ENCODE measurements around the gene LTBP1. TPM values are rescaled to one million over a fixed set of nuclear protein-coding genes. Genes with fewer than 3 reads are reported as not detected.

Gene LTBP1
- total RNA-seq, 4 donors from 2014 or later = 12.6 to 81.0 (median 16.0) TPM

DNA sequence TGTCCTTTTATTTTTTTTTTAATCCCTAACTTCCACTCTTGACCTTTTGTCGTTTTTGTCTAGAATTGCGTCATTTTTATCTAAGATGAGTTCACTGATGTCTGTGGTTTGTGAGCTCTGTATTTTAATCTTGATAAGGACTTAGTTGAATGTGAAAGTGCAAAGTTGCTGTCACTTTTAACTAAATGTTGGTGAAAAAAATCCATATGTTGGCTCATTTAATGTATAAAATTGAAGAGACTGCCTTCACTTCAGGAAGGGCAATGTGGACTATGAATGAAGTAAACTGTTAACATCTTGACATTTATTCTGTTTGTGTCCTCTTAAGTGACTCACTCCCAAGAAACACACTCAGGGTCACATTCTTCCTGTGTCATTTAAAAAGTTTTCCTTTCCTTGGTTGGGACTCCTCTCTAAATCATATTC, 273.1 kb downstream of the LTBP1 start:
- ATAC-seq (ENCODE audit: low FRiP score) (no peak), DNase-seq (ENCODE audit: low spot score) (no peak)
- TF ChIP-seq, protein P1, sequence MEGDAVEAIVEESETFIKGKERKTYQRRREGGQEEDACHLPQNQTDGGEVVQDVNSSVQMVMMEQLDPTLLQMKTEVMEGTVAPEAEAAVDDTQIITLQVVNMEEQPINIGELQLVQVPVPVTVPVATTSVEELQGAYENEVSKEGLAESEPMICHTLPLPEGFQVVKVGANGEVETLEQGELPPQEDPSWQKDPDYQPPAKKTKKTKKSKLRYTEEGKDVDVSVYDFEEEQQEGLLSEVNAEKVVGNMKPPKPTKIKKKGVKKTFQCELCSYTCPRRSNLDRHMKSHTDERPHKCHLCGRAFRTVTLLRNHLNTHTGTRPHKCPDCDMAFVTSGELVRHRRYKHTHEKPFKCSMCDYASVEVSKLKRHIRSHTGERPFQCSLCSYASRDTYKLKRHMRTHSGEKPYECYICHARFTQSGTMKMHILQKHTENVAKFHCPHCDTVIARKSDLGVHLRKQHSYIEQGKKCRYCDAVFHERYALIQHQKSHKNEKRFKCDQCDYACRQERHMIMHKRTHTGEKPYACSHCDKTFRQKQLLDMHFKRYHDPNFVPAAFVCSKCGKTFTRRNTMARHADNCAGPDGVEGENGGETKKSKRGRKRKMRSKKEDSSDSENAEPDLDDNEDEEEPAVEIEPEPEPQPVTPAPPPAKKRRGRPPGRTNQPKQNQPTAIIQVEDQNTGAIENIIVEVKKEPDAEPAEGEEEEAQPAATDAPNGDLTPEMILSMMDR (IDR thresholded peaks at IDR 0.05) = no peak

DNA sequence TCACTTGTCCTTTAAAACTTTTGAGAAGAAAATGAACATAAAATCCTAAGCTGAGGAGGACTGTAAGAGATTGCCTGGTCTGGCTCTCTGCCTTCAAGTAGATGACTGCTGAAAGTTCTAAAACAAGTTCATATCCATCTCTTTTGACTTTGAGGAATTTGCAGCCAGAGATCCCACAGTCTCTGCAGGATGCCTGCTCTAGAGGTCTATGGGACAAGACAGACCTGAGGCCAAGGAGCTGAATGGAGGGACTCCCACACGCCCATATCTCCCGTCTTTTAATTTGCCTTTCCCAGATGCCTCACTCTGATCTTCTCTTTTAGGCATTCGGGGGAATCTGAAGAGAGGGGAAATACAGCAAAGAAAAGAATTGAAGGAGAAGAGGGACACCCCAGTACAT, 273.8 kb downstream of the LTBP1 start:
- no peak for ATAC-seq (ENCODE audit: low FRiP score)
- TF ChIP-seq, protein P1 (IDR thresholded peaks at IDR 0.05) = no peak

DNA sequence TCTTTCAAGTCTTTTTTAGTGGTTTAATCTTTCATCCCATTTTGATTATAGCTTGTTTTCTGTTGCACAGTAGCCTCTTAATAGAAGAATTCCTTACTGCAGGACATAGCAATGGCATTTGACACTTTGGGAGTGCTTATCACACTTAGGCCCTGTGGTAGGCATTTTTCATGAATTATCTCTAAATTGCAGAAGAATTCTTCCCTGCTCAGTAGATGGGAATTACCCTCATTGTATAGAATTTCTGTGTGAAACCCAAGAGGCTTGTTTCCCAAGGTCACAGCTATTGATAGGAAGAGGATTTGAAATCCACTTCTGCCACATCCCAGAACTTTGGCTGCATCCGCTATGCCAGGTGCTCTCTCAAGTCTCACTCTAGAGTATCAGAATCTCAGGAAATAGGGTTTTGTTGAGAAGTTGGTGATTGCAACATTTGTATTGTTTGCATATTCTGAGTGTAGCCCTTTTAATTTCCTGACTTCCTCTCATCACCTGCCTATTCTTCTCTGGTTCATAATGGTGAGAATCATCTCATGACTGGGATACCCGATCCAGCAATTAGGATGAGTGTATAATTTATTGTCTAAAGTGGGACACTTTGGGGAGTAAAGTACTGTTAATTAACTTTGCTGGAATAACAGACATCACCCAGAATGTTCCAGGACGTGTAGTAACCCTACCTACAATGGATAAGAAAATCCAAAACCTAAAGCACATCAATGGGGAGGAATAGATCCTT, 274.5 kb downstream of the LTBP1 start:
- TF ChIP-seq, protein P1 (IDR thresholded peaks at IDR 0.05) = no peak
- ATAC-seq (ENCODE audit: low FRiP score) = no peak
- DNase-seq (ENCODE audit: low spot score) = no peak

More for the DNA sequence above, 273.8 kb downstream of the LTBP1 start:
- no peak for DNase-seq (ENCODE audit: low spot score)

DNA sequence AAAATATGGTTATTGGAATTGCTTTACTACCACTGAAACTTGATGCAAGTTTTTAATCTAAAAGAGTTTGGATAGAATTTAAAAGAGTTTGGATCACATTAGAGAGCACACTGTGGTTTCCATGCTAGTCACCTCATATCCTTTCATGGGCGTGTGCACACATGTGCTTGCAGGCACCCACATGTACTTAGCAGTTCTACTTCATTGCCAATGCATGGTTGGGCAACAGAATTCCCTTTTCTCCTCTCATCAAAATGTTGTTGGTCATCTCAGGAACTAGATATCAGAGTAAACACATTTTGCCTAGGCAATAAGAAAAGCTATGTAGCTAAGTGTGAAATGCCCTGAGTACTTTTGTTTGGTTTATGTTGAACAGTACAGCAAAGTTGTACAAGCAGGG, 275.6 kb downstream of the LTBP1 start:
- DNase-seq (ENCODE audit: low spot score) (no peak), ATAC-seq (ENCODE audit: low FRiP score) (no peak)
- TF ChIP-seq, protein P1 (IDR thresholded peaks at IDR 0.05) = no peak

DNA sequence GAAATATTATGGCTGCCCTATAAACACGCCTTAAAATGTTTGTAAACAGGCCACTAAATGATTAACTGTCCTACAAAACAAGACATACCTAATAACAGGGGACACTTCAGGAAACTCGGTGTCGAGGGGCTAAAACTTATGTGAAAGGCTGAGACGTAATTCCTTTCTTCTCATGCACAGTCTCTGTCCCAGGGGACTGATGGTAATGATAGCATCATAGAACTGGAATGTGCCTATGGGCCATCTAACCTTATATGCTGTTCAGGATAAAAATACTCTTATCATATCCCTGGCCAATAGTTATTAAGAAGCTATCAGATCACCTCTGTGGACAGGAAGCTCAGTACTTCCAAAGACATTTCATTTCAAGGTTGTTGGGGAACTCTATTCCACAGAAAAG, 277.1 kb downstream of the LTBP1 start:
- DNase-seq (ENCODE audit: low spot score) (no peak), ATAC-seq (ENCODE audit: low FRiP score) (no peak)
- TF ChIP-seq, protein P1 (IDR thresholded peaks at IDR 0.05) = no peak

DNA sequence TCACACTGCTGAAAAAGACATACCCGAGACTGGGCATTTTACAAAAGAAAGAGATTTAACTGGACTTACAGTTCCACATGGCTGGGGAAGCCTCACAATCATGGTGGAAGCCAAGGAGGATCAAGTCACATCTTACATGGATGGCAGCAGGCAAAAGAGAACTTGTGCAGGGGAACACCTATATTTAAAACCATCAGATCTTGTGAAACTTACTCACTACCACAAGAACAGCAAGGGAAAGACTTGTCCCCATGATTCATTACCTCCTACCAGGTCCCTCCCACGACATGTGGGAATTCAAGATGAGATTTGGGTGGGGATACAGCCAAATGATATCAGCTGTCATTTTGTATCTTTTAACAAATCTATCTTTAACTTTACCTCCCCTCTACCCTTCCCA, 278.6 kb downstream of the LTBP1 start:
- no peak for ATAC-seq (ENCODE audit: low FRiP score)
- no peak for DNase-seq (ENCODE audit: low spot score)
- TF ChIP-seq, protein P1 (IDR thresholded peaks at IDR 0.05) = no peak

DNA sequence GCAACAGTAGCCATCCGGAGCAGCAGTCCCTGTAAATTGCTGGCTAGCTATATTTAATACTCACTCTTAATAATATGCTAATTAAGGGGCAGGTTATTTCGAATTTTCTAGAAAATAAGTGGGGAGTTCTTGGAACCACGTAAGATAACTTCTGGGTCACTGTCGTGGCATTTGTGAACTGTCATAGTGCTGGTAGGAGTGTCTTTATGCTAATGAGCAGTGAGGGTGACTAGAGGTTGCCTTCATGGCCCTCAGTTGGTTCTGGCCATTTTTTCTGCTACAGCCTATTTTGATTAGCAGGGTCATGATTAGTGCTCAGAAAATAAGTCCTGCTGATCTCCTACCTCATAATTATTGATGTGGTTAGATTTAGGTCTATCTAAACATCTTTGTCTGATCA, 279.8 kb downstream of the LTBP1 start:
- ATAC-seq (ENCODE audit: low FRiP score) (no peak), DNase-seq (ENCODE audit: low spot score) (no peak)
- TF ChIP-seq, protein P1 (IDR thresholded peaks at IDR 0.05) = no peak

Measured in omental fat pad (tissue), 4 donors.